ENCODE results near the gene SEPTIN3.
A peak's percentile ranks its signal among the peaks of the same experiment; 100 is the strongest.
"Not testable (repeated sequence)": the region's sequence is repeated elsewhere in the genome, so short reads cannot be mapped to it uniquely, and the experiment has no call there.

Gene SEPTIN3

GRCh38 chr22:41947424-41948080 is 21.7 kb upstream of the SEPTIN3 start:
- H3K4me2 ChIP-seq (ENCODE audit: low read length) = peak overlapping the region; percentile 98
- no peaks in the 10 kb centered on the region for H3K79me2 ChIP-seq
- TF ChIP-seq CTCF (IDR thresholded peaks at IDR 0.05) = no peak
- H3K36me3 ChIP-seq (ENCODE audit: control insufficient read depth, insufficient read depth, low read length) = no peaks in the 10 kb centered on the region
- H3K9ac ChIP-seq = no peak overlapping the region
- no peak overlapping the region for H3K27ac ChIP-seq
- peak overlapping the region; percentile 72 for H3K4me3 ChIP-seq (ENCODE audit: low read depth, low read length)
- H3K4me1 ChIP-seq = no peaks in the 10 kb centered on the region
- H2AFZ ChIP-seq = peak overlapping the region; percentile 84
- no peaks in the 10 kb centered on the region for H3K27me3 ChIP-seq (ENCODE audit: control insufficient read depth, insufficient read depth, low read length)
- H3K9me3 ChIP-seq (ENCODE audit: control insufficient read depth, low read length) = no peaks in the 10 kb centered on the region

- no peak overlapping the region for H2AFZ ChIP-seq
- no peak for TF ChIP-seq CTCF (IDR thresholded peaks at IDR 0.05)
- no peak overlapping the region for H3K27ac ChIP-seq
- no peaks in the 10 kb centered on the region for H3K36me3 ChIP-seq (ENCODE audit: control insufficient read depth, insufficient read depth, low read length)
- H3K79me2 ChIP-seq = no peaks in the 10 kb centered on the region
- no peak overlapping the region for H3K9ac ChIP-seq
- no peak overlapping the region for H3K4me2 ChIP-seq (ENCODE audit: low read length)
- no peaks in the 10 kb centered on the region for H3K4me1 ChIP-seq
- H3K9me3 ChIP-seq (ENCODE audit: control insufficient read depth, low read length) = no peaks in the 10 kb centered on the region
- H3K27me3 ChIP-seq (ENCODE audit: control insufficient read depth, insufficient read depth, low read length) = no peaks in the 10 kb centered on the region
- H3K4me3 ChIP-seq (ENCODE audit: low read depth, low read length) = no peak overlapping the region
Observed at GRCh38 chr22:41948142-41948541, 21.1 kb upstream of the SEPTIN3 start.

GRCh38 chr22:41948928-41949296 is 20.3 kb upstream of the SEPTIN3 start:
- not testable (repeated sequence) for H3K36me3 ChIP-seq (ENCODE audit: control insufficient read depth, insufficient read depth, low read length); H3K4me1 ChIP-seq

GRCh38 chr22:41949297-41949965 is 19.8 kb upstream of the SEPTIN3 start:
- Histone ChIP-seq H3K4me3 (ENCODE audit: low read depth, low read length) (no peak overlapping the region), H3K27ac (no peak overlapping the region)
- TF ChIP-seq CTCF (IDR thresholded peaks at IDR 0.05) = no peak

More at GRCh38 chr22:41948928-41949296, 20.3 kb upstream of the SEPTIN3 start:
- H2AFZ ChIP-seq; H3K79me2 ChIP-seq; H3K4me3 ChIP-seq (ENCODE audit: low read depth, low read length); H3K9ac ChIP-seq; H3K9me3 ChIP-seq (ENCODE audit: control insufficient read depth, low read length); H3K27ac ChIP-seq; H3K4me2 ChIP-seq (ENCODE audit: low read length); H3K27me3 ChIP-seq (ENCODE audit: control insufficient read depth, insufficient read depth, low read length): not testable (repeated sequence)

GRCh38 chr22:41951898-41952474 is 17.3 kb upstream of the SEPTIN3 start, which contains the start of gene SMIM45:
TSS of gene SMIM45 (plus strand) at chr22:41952150.
- Histone ChIP-seq H3K4me3 (ENCODE audit: low read depth, low read length) (no peak within 1 kb of the TSS), H3K4me1 (no peaks in the 10 kb centered on the region), H3K79me2 (no peaks in the 10 kb centered on the region), H3K9ac (no peak within 1 kb of the TSS), H3K27ac (no peak within 1 kb of the TSS), H3K4me2 (ENCODE audit: low read length) (no peak within 1 kb of the TSS), H3K36me3 (ENCODE audit: control insufficient read depth, insufficient read depth, low read length) (no peaks in the 10 kb centered on the region), H3K9me3 (ENCODE audit: control insufficient read depth, low read length) (no peaks in the 10 kb centered on the region), H2AFZ (no peak within 1 kb of the TSS), H3K27me3 (ENCODE audit: control insufficient read depth, insufficient read depth, low read length) (no peaks in the 10 kb centered on the region)
- no peak for TF ChIP-seq CTCF (IDR thresholded peaks at IDR 0.05)

More at GRCh38 chr22:41949297-41949965, 19.8 kb upstream of the SEPTIN3 start:
- no peaks in the 10 kb centered on the region for H3K79me2 ChIP-seq
- H3K9ac ChIP-seq = no peak overlapping the region
- H3K36me3 ChIP-seq (ENCODE audit: control insufficient read depth, insufficient read depth, low read length) = no peaks in the 10 kb centered on the region
- H2AFZ ChIP-seq = no peak overlapping the region
- H3K4me2 ChIP-seq (ENCODE audit: low read length) = no peak overlapping the region
- H3K9me3 ChIP-seq (ENCODE audit: control insufficient read depth, low read length) = no peaks in the 10 kb centered on the region
- H3K27me3 ChIP-seq (ENCODE audit: control insufficient read depth, insufficient read depth, low read length) = no peaks in the 10 kb centered on the region
- H3K4me1 ChIP-seq = no peaks in the 10 kb centered on the region
